ENCODE results near the gene AKT1. TPM values are rescaled to one million over a fixed set of nuclear protein-coding genes. Genes with fewer than 3 reads are reported as not detected.

Gene AKT1
- total and polyA plus RNA-seq, 2 of the 13 experiments (the other 11 are each of a cell fraction or from before 2014, with no cell fraction given): 96.2 to 116 TPM

DNA sequence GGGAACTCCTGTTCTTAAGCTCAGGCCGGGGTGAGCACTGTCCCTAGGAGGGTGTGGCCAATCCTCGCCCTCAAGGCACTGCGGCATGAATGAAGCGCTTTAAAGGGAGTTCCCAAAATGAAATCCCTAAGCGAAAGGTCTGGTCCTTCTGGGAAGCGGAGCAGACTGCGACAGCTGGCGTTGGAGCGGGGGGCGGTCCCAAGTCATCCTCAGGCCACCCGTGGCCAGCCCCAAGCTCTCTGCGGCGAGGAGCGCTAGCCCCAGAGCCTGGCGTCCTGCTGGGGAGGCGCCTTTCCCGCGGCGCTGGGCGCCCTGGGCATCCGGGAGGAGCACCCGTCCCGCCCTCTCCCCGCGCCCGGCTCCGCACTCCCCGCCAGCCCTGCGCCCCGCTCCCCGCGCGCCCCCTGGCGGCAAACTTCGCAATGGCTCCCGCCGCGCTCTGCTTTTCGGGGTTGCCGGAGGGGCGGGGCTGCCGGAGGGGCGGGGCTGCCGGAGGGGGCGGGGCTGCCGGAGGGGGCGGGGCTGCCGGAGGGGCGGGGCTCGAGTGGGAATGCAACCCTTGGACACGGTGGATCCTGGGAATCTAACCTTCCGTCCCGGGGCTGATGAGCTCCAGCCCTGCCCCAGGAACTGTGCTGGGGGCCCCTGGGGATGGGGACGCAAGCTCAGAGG, 30.8 kb upstream of the AKT1 start (continued):
- TF ChIP-seq POLR2AphosphoS5 (IDR thresholded peaks at IDR 0.05; ENCODE audit: low read depth, low read length): peak; percentile 84
- TF ChIP-seq ZKSCAN1 (IDR thresholded peaks at IDR 0.05; ENCODE audit: low read length): no peak
- TF ChIP-seq TBX2 (CRISPR knock-in tag; IDR thresholded peaks at IDR 0.05; ENCODE audit: borderline replicate concordance): no peak
- TF ChIP-seq, protein P1, sequence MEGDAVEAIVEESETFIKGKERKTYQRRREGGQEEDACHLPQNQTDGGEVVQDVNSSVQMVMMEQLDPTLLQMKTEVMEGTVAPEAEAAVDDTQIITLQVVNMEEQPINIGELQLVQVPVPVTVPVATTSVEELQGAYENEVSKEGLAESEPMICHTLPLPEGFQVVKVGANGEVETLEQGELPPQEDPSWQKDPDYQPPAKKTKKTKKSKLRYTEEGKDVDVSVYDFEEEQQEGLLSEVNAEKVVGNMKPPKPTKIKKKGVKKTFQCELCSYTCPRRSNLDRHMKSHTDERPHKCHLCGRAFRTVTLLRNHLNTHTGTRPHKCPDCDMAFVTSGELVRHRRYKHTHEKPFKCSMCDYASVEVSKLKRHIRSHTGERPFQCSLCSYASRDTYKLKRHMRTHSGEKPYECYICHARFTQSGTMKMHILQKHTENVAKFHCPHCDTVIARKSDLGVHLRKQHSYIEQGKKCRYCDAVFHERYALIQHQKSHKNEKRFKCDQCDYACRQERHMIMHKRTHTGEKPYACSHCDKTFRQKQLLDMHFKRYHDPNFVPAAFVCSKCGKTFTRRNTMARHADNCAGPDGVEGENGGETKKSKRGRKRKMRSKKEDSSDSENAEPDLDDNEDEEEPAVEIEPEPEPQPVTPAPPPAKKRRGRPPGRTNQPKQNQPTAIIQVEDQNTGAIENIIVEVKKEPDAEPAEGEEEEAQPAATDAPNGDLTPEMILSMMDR (CRISPR knock-in tag; IDR thresholded peaks at IDR 0.05): peak; percentile 83
- TF ChIP-seq, protein P2, sequence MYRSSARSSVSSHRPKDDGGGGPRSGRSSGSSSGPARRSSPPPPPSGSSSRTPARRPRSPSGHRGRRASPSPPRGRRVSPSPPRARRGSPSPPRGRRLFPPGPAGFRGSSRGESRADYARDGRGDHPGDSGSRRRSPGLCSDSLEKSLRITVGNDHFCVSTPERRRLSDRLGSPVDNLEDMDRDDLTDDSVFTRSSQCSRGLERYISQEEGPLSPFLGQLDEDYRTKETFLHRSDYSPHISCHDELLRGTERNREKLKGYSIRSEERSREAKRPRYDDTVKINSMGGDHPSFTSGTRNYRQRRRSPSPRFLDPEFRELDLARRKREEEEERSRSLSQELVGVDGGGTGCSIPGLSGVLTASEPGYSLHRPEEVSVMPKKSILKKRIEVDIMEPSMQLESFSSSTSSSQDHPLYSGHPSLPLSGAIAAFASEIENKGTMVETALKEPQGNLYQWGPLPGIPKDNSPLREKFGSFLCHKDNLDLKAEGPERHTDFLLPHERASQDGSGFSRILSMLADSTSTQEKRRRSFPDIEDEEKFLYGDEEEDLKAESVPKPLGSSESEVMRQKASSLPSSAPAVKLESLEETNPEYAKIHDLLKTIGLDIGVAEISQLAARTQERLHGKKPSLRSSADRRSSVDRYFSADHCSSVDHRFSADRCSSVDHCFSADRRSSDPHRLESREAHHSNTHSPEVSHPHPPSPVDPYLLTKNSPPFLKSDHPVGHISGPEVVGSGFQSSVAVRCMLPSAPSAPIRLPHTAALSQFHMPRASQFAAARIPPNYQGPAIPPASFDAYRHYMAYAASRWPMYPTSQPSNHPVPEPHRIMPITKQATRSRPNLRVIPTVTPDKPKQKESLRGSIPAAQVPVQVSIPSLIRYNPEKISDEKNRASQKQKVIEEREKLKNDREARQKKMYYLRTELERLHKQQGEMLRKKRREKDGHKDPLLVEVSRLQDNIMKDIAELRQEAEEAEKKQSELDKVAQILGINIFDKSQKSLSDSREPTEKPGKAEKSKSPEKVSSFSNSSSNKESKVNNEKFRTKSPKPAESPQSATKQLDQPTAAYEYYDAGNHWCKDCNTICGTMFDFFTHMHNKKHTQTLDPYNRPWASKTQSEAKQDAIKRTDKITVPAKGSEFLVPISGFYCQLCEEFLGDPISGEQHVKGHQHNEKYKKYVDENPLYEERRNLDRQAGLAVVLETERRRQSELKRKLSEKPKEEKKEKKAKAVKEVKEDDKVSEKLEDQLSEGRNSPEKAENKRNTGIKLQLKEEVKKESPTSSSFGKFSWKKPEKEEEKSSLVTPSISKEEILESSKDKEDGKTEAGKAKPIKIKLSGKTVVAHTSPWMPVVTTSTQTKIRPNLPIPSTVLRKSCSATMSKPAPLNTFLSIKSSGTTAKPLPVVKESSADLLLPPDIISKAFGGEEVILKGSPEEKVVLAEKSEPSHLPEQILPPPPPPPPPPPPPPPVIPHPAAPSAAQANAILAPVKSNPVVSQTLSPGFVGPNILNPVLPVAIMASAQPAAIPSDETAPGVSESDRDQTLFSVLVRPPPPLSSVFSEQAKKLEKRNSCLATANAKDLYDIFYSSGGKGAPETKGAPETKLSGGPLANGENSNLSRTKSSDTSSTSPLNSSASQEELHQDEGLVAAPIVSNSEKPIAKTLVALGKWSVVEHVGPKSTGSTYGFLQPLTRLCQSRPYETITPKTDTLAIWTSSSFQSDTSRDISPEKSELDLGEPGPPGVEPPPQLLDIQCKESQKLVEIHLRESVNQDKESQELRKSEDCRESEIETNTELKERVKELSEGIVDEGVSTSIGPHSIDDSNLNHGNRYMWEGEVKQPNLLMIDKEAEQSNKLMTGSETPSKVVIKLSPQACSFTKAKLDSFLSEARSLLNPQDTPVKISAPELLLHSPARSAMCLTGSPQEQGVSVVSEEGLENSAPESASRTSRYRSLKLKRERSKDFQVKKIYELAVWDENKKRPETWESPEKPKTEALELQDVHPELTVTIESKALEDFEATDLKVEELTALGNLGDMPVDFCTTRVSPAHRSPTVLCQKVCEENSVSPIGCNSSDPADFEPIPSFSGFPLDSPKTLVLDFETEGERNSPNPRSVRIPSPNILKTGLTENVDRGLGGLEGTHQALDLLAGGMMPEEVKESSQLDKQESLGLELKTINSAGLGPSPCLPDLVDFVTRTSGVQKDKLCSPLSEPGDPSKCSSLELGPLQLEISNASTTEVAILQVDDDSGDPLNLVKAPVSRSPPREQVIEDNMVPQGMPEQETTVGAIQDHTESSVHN (CRISPR knock-in tag; IDR thresholded peaks at IDR 0.05): no peak
- TF ChIP-seq, protein P3, sequence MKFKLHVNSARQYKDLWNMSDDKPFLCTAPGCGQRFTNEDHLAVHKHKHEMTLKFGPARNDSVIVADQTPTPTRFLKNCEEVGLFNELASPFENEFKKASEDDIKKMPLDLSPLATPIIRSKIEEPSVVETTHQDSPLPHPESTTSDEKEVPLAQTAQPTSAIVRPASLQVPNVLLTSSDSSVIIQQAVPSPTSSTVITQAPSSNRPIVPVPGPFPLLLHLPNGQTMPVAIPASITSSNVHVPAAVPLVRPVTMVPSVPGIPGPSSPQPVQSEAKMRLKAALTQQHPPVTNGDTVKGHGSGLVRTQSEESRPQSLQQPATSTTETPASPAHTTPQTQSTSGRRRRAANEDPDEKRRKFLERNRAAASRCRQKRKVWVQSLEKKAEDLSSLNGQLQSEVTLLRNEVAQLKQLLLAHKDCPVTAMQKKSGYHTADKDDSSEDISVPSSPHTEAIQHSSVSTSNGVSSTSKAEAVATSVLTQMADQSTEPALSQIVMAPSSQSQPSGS (CRISPR knock-in tag; IDR thresholded peaks at IDR 0.05): no peak
- TF ChIP-seq, protein P4, sequence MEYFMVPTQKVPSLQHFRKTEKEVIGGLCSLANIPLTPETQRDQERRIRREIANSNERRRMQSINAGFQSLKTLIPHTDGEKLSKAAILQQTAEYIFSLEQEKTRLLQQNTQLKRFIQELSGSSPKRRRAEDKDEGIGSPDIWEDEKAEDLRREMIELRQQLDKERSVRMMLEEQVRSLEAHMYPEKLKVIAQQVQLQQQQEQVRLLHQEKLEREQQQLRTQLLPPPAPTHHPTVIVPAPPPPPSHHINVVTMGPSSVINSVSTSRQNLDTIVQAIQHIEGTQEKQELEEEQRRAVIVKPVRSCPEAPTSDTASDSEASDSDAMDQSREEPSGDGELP (IDR thresholded peaks at IDR 0.05; ENCODE audit: borderline replicate concordance, low read depth): 0 out of 2 replicates have a peak, but pooled peaks have one; percentile 21
- TF ChIP-seq TEAD2 (CRISPR knock-in tag; IDR thresholded peaks at IDR 0.05): no peak
- TF ChIP-seq ATF7-NPFF (CRISPR knock-in tag; IDR thresholded peaks at IDR 0.05; ENCODE audit: low read depth): 0 out of 2 replicates have a peak, but pooled peaks have one; percentile 5
- 0 out of 2 replicates have a peak, but pooled peaks have one; percentile 41 for TF ChIP-seq ZMAT3 (CRISPR knock-in tag; conservative IDR thresholded peaks at IDR 0.05)
